GF-D8 (cell line): ENCODE data around the gene MS4A18.

Experiments
- DNase-seq: peaks from one replicate; lab custom pipeline; 2025; lab: John Stamatoyannopoulos, UW

Gene MS4A18

GRCh38 chr11:60786811-60787567 is 62.5 kb downstream of the MS4A18 start:
- no peak for DNase-seq

- no peak for DNase-seq
These were observed 64.0 kb downstream of the MS4A18 start for GRCh38 chr11:60788401-60789125.

DNA sequence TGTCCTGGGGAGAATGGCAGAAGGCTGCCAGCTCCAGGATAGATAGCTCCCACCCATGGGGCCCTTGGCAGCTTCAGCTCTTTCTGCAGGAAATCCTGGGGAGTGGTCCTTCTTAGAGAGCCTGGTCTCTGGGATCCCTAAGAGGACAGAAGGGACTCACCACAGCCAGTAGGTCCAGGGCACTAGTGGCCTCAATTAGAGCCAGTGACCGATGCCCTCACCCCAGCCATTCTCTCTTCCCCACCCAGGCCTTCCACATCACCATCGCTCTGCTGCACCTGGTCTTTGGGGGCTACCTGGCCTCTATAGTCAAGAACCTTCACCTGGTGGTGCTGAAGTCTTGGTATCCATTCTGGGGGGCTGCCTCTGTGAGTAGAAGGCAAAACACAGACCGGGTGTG is 66.2 kb downstream of the MS4A18 start:
- DNase-seq, result no peak

- no peak for DNase-seq
These were observed 66.8 kb downstream of the MS4A18 start for GRCh38 chr11:60791153-60791933.

- DNase-seq, result no peak
These were observed 68.0 kb downstream of the MS4A18 start for GRCh38 chr11:60792521-60792920.
